HEK293 (cell line): ENCODE data around the gene PLCB1.

Experiments
- CTCF ChIP-seq: fragments of 450-650 bp; formaldehyde crosslinking; IDR thresholded peaks from 2 replicates; pipeline ENCODE4 v1.5.1; 2016; ENCODE audit warnings: missing biosample characterization, missing genetic modification characterization
- HIC1 ChIP-seq: fragments of 450-650 bp; formaldehyde crosslinking; IDR thresholded peaks from 2 replicates; pipeline ENCODE4 v1.5.1; 2016; ENCODE audit warnings: missing biosample characterization, missing genetic modification characterization
- ZNF302 ChIP-seq: fragments of 450-650 bp; formaldehyde crosslinking; IDR thresholded peaks from 2 replicates; pipeline ENCODE4 v1.5.1; 2016; ENCODE audit warnings: missing biosample characterization, missing genetic modification characterization, low read depth

DNA sequence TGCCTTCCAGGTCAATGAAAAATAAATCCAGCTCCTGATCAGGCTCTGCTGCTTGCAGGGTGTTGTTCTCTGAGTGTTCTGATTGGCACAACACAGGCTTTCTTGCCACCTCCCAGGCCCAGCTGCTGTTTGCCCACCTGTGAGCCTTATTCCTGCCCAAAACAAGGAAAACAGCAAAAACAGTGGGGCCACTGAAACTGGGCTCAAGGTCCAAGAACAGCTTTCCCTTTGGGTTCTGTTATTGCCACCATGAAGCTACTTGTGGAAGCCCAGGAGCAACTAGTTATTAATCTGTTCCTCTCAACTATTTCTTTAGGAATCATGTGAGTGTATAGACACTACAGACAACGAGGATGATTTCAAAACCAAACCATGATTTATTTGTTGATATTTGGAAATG, 159.1 kb downstream of the PLCB1 start:
- no peak for TF ChIP-seq CTCF
- no peak for TF ChIP-seq HIC1
- TF ChIP-seq ZNF302 (tag by site-specific recombination), result no peak
